IMR-90 (cell line): ENCODE results near the gene ITPKB. TPM values are rescaled to one million over a fixed set of nuclear protein-coding genes. Genes with fewer than 3 reads are reported as not detected.

Experiments
- ATAC-seq: fragments of 200-7000 bp; cut with Tn5 transposase; 2 replicates; pipeline ENCODE4 v1.9.1; 2020; ENCODE audit warnings: low read depth, mild to moderate bottlenecking, moderate library complexity
- BruUV-seq: library from RNA; stranded (reverse); fragments of 400-500 nt; replicated peaks from 2 replicates; lab custom pipeline; 2021; lab: Mats Ljungman, UMichigan
- CTCF ChIA-PET: fragments of 300-600 bp; formaldehyde crosslinking; extraction: SDS; loops from one replicate; lab custom pipeline; 2021; ENCODE audit warnings: antibody characterized with exemption; lab: Yijun Ruan, JAX
- POLR2A ChIA-PET: fragments of 300-600 bp; sonication (Branson Sonifier 250); formaldehyde crosslinking; loops from one replicate; lab custom pipeline; 2022; ENCODE audit warnings: antibody characterized with exemption; ENCODE audit not compliant: unreplicated experiment; lab: Charles Lee
- DNase-seq: peaks from one replicate; pipeline ENCODE4 v3.0.0; 2013
- H2AFZ ChIP-seq: replicated peaks from 2 replicates; pipeline ENCODE3; 2013; ENCODE audit warnings: low read length, mild to moderate bottlenecking; ENCODE audit not compliant: poor library complexity
- H2AK5ac ChIP-seq: 2 replicates; pipeline ENCODE4 v1.6.1; 2013; ENCODE audit warnings: low read depth, low read length, inconsistent platforms
- H2AK9ac ChIP-seq: replicated peaks from 2 replicates; pipeline ENCODE3; 2013; ENCODE audit warnings: mild to moderate bottlenecking, low read depth, low read length, moderate library complexity; ENCODE audit not compliant: poor library complexity
- H2BK120ac ChIP-seq: 2 replicates; pipeline ENCODE4 v1.6.1; 2013; ENCODE audit warnings: low read depth, low read length, inconsistent platforms
- H2BK15ac ChIP-seq: 3 replicates; pipeline ENCODE4 v1.6.1; 2013; ENCODE audit warnings: low read depth, low read length, inconsistent platforms
- H2BK20ac ChIP-seq: 2 replicates; pipeline ENCODE4 v1.6.1; 2013; ENCODE audit warnings: low read depth, mild to moderate bottlenecking, inconsistent platforms, low read length, moderate library complexity
- H2BK5ac ChIP-seq: 2 replicates; pipeline ENCODE4 v1.6.1; 2013; ENCODE audit warnings: mild to moderate bottlenecking, low read depth, low read length, inconsistent platforms; ENCODE audit not compliant: poor library complexity, severe bottlenecking
- H3K14ac ChIP-seq: replicated peaks from 2 replicates; pipeline ENCODE4 v1.6.1; 2013; ENCODE audit warnings: low read depth, low read length, inconsistent platforms
- H3K18ac ChIP-seq: 2 replicates; pipeline ENCODE4 v1.6.1; 2013; ENCODE audit warnings: low read depth, low read length, control low read depth
- H3K23ac ChIP-seq: 2 replicates; pipeline ENCODE4 v1.6.1; 2013; ENCODE audit warnings: low read depth, low read length, inconsistent platforms
- H3K27ac ChIP-seq: 2 replicates; pipeline ENCODE4 v1.5.1; 2013; ENCODE audit warnings: mild to moderate bottlenecking, control low read depth, low read length; ENCODE audit not compliant: insufficient read depth
- H3K27me3 ChIP-seq: 2 replicates; pipeline ENCODE4 v1.6.1; 2013; ENCODE audit warnings: low read length; ENCODE audit not compliant: control insufficient read depth, insufficient read depth
- H3K36me3 ChIP-seq: 2 replicates; pipeline ENCODE4 v1.6.1; 2013; ENCODE audit warnings: low read length, mixed read lengths; ENCODE audit not compliant: control insufficient read depth, insufficient read depth
- H3K4ac ChIP-seq: 2 replicates; pipeline ENCODE4 v1.6.1; 2013; ENCODE audit warnings: low read depth, low read length, inconsistent platforms
- H3K4me1 ChIP-seq: 2 replicates; pipeline ENCODE4 v1.6.1; 2013; ENCODE audit warnings: low read length, mixed read lengths; ENCODE audit not compliant: control insufficient read depth, insufficient read depth
- H3K4me2 ChIP-seq: 2 replicates; pipeline ENCODE4 v1.6.1; 2013; ENCODE audit warnings: low read depth, mild to moderate bottlenecking, control low read depth, low read length, moderate library complexity
- H3K4me3 ChIP-seq: 2 replicates; pipeline ENCODE4 v1.5.1; 2013; ENCODE audit warnings: low read depth, mild to moderate bottlenecking, control low read depth, low read length, moderate library complexity; ENCODE audit not compliant: insufficient read depth
- H3K56ac ChIP-seq: 2 replicates; pipeline ENCODE4 v1.6.1; 2013; ENCODE audit warnings: low read length, inconsistent platforms; ENCODE audit not compliant: insufficient read depth; ENCODE audit errors: extremely low read depth
- H3K79me1 ChIP-seq, 2 experiments: 2 replicates each; pipeline ENCODE4 v1.6.1; 2013; ENCODE audit warnings: low read length in 2 of 2, inconsistent platforms in 1 of 2, low read depth in 1 of 2
- H3K9ac ChIP-seq: 2 replicates; pipeline ENCODE4 v1.6.1; 2013; ENCODE audit warnings: low read depth, low read length, control low read depth
- H3K9me1 ChIP-seq: 2 replicates; pipeline ENCODE4 v1.6.1; 2013; ENCODE audit warnings: low read length, inconsistent platforms; ENCODE audit not compliant: insufficient read depth
- H3K9me3 ChIP-seq: 2 replicates; pipeline ENCODE4 v1.6.1; 2013; ENCODE audit warnings: low read length; ENCODE audit not compliant: control insufficient read depth, insufficient read depth
- H4K20me1 ChIP-seq: 2 replicates; pipeline ENCODE4 v1.6.1; 2013; ENCODE audit warnings: low read length, inconsistent platforms; ENCODE audit not compliant: insufficient read depth
- H4K5ac ChIP-seq: 2 replicates; pipeline ENCODE4 v1.6.1; 2013; ENCODE audit warnings: mild to moderate bottlenecking, low read depth, low read length, control low read depth
- H4K8ac ChIP-seq, 2 experiments: 2 replicates each; pipeline ENCODE4 v1.6.1; 2013; ENCODE audit warnings: low read depth in 2 of 2, low read length in 2 of 2, control low read depth in 1 of 2, inconsistent platforms in 1 of 2
- H4K91ac ChIP-seq: 2 replicates; pipeline ENCODE4 v1.6.1; 2013; ENCODE audit warnings: low read depth, low read length, inconsistent platforms; ENCODE audit not compliant: insufficient read depth
- CHD1 ChIP-seq: IDR thresholded peaks from 2 replicates; pipeline ENCODE4 v1.6.1; 2012; ENCODE audit warnings: low read depth, low read length, improper control_type of control experiment
- FOS ChIP-seq: fragments of 150-350 bp; IDR thresholded peaks from 2 replicates; pipeline ENCODE4 v1.6.1; 2016; ENCODE audit warnings: low read depth, low read length
- MAFK ChIP-seq: IDR thresholded peaks from 2 replicates; pipeline ENCODE4 v1.6.1; 2012; ENCODE audit warnings: low read depth, low read length, improper control_type of control experiment
- MAZ ChIP-seq: IDR thresholded peaks from 2 replicates; pipeline ENCODE4 v1.6.1; 2012; ENCODE audit warnings: low read depth, mild to moderate bottlenecking, low read length, improper control_type of control experiment, moderate library complexity, borderline replicate concordance
- MXI1 ChIP-seq: IDR thresholded peaks from 2 replicates; pipeline ENCODE4 v1.6.1; 2012; ENCODE audit warnings: low read depth, mild to moderate bottlenecking, low read length, moderate library complexity, borderline replicate concordance
- NFE2L2 ChIP-seq: fragments of 150-350 bp; IDR thresholded peaks from 2 replicates; pipeline ENCODE4 v1.6.1; 2016; ENCODE audit warnings: low read depth, mild to moderate bottlenecking, low read length
- POLR2A ChIP-seq: IDR thresholded peaks from 2 replicates; pipeline ENCODE4 v1.6.1; 2012; ENCODE audit warnings: mild to moderate bottlenecking, low read depth, low read length
- RAD21 ChIP-seq: IDR thresholded peaks from 2 replicates; pipeline ENCODE4 v1.6.1; 2012; ENCODE audit warnings: low read length, improper control_type of control experiment
- RCOR1 ChIP-seq: IDR thresholded peaks from 2 replicates; pipeline ENCODE4 v1.6.1; 2012; ENCODE audit warnings: mild to moderate bottlenecking, low read length, improper control_type of control experiment; ENCODE audit not compliant: insufficient replicate concordance
- RFX5 ChIP-seq: IDR thresholded peaks from 2 replicates; pipeline ENCODE4 v1.8.0; 2012; ENCODE audit warnings: low read depth, mild to moderate bottlenecking, low read length, moderate library complexity
- WGBS, 2 experiments: methylation state at CpG; one replicate each; pipeline versions ENCODE4 v1.1.5 to v1.1.7; 2013; ENCODE audit warnings: missing lambda C conversion rate in 2 of 2; ENCODE audit not compliant: insufficient read length in 1 of 2; ENCODE audit errors: extremely low coverage in 2 of 2; 5-methylcytosine and 5-hydroxymethylcytosine counted together
- dilution Hi-C: fragments of 300-500 bp; cut with HindIII; formaldehyde crosslinking; loops from one replicate; pipeline ENCODE4 v1.14.3; 2018; ENCODE audit warnings: low sequenced_read_pairs; ENCODE audit not compliant: unreplicated experiment
- in situ Hi-C: fragments of 300-500 bp; cut with MboI; formaldehyde crosslinking; loops from 3 replicates; pipeline ENCODE4 v1.14.3; 2019; ENCODE audit warnings: low sequenced_read_pairs, inconsistent platforms, mixed read lengths
- intact Hi-C: fragments of 100-400 bp; cut with micrococcal nuclease; formaldehyde crosslinking; loops from 2 replicates; pipeline ENCODE4 v1.10.0; 2022
- polyA plus RNA-seq, 3 experiments: library from polyadenylated mRNA; depleted of rRNA; stranded (reverse); fragments of >200 nt; gene quantifications; 2 replicates each; pipeline ENCODE4 v1.2.3, GENCODE V29; 2012; ENCODE audit warnings: low replicate concordance in 1 of 3
- total RNA-seq: library from RNA; depleted of rRNA; stranded (reverse); fragments of >200 nt; gene quantifications from 2 replicates; pipeline ENCODE4 v1.2.3, GENCODE V29; 2012

ITPKB gene
- total and polyA plus RNA-seq, 2 of the 4 experiments (the other 2 are of a cell fraction) = 0.72 to 1.4 TPM

DNA sequence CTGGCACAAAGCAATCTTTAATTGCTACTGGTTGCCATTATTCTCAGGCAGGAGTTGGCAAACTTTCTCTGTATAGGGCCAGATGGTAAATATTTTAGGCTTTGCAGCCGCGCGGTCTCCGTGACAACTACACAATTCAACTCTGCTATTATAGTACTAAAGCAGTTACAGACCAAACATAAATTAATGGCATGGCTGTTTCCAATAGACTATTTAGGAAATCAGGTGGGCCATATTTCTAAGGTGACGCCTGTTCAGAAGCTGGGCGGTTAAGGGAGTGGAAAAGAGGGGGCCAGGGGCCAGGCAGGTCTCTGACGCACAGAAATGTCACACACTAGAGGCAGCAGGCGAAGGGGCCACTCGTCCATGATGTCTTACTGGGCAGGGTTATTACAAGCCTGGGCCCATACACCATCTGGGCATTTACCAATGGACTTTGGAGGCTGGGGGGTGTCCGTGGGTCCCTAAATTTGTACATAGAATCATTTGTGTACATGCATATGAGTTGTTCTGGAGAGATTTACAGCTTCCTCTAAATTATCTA is 110.4 kb downstream of the ITPKB start:
- in situ Hi-C loops (no loop called here), dilution Hi-C loops (no loop called here), intact Hi-C loops (loop anchor here (5.0 kb wide), 2 partner anchors 81 to 809 kb away; partner anchors contain the start of gene STUM)
- no peak overlapping the region for H2BK120ac ChIP-seq
- H3K23ac ChIP-seq = no peak overlapping the region
- CTCF ChIA-PET = no interaction called here
- no peaks in the 10 kb centered on the region for H3K36me3 ChIP-seq
- no peak overlapping the region for H2BK15ac ChIP-seq
- no peak for ATAC-seq
- no peak overlapping the region for H3K27ac ChIP-seq
- no peaks in the 10 kb centered on the region for H3K4me1 ChIP-seq
- POLR2A ChIA-PET = no interaction called here
- no peaks in the 10 kb centered on the region; the same call in none of the 2 replicates for H3K27me3 ChIP-seq
- no peak overlapping the region for H4K91ac ChIP-seq
- H3K14ac ChIP-seq = no peak overlapping the region
- no peak overlapping the region for H4K5ac ChIP-seq
- no peak overlapping the region for H3K4me2 ChIP-seq
- H3K4me3 ChIP-seq = no peak overlapping the region
- no TSS peak for BruUV-seq
- H2AK5ac ChIP-seq = no peak overlapping the region
- H2BK20ac ChIP-seq = no peak overlapping the region
- H3K4ac ChIP-seq = no peak overlapping the region
- H2AFZ ChIP-seq = no peak overlapping the region
- H3K79me1 ChIP-seq = no peaks in the 10 kb centered on the region
- H3K9me3 ChIP-seq = no peaks in the 10 kb centered on the region
- 72% methylated on average over 5 of the region's 10 CpGs; no CpG with 5 or more reads in 1 of the 2 experiments for WGBS, 2 experiments
- no peaks in the 10 kb centered on the region for H3K9me1 ChIP-seq
- H3K56ac ChIP-seq = no peak overlapping the region
- no peak overlapping the region for H3K18ac ChIP-seq
- H2BK5ac ChIP-seq = no peak overlapping the region
- H4K8ac ChIP-seq = no peak overlapping the region
- DNase-seq = no peak
- H3K9ac ChIP-seq = no peak overlapping the region
- no peak overlapping the region for H2AK9ac ChIP-seq
- H4K20me1 ChIP-seq = no peaks in the 10 kb centered on the region
- TF ChIP-seq RAD21 = no peak
- no peak for TF ChIP-seq MAFK
- TF ChIP-seq RFX5 = no peak
- no peak for TF ChIP-seq MAZ
- TF ChIP-seq FOS = no peak
- no peak for TF ChIP-seq CHD1
- no peak for TF ChIP-seq RCOR1
- TF ChIP-seq POLR2A = no peak
- TF ChIP-seq MXI1 = no peak
- TF ChIP-seq NFE2L2 = no peak
